Measurements from ENCODE around the gene KLHDC8A. TPM values are rescaled to one million over a fixed set of nuclear protein-coding genes. Genes with fewer than 3 reads are reported as not detected.

Gene KLHDC8A
- total RNA-seq, 1 donor from 2014 or later: not detected

GRCh38 chr1:205374210-205375078, 17.7 kb upstream of the KLHDC8A start:
- H3K9me3 Mint-ChIP-seq (ENCODE audit: unreplicated experiment): peaks cover 5% of the 10 kb centered on the region
- H3K36me3 Mint-ChIP-seq (ENCODE audit: unreplicated experiment): no peaks in the 10 kb centered on the region
- peak overlapping the region; percentile 23 for H3K27ac Mint-ChIP-seq (ENCODE audit: unreplicated experiment)
- peaks cover 14% of the 10 kb centered on the region for H3K27me3 Mint-ChIP-seq (ENCODE audit: unreplicated experiment)
- TF ChIP-seq CTCF (IDR thresholded peaks at IDR 0.05): no peak
- H3K4me1 Mint-ChIP-seq (ENCODE audit: unreplicated experiment): peaks cover 47% of the 10 kb centered on the region
- H3K4me3 Mint-ChIP-seq (ENCODE audit: unreplicated experiment): no peak overlapping the region
- DNase-seq (ENCODE audit: extremely low spot score, unreplicated experiment): no peak

GRCh38 chr1:205373798-205374175, 17.1 kb upstream of the KLHDC8A start:
- H3K27ac Mint-ChIP-seq (ENCODE audit: unreplicated experiment): no peak overlapping the region
- H3K9me3 Mint-ChIP-seq (ENCODE audit: unreplicated experiment): peaks cover 5% of the 10 kb centered on the region
- TF ChIP-seq CTCF (IDR thresholded peaks at IDR 0.05): no peak
- DNase-seq (ENCODE audit: extremely low spot score, unreplicated experiment): no peak
- H3K4me1 Mint-ChIP-seq (ENCODE audit: unreplicated experiment): peaks cover 48% of the 10 kb centered on the region
- H3K4me3 Mint-ChIP-seq (ENCODE audit: unreplicated experiment): no peak overlapping the region
- peaks cover 8% of the 10 kb centered on the region for H3K27me3 Mint-ChIP-seq (ENCODE audit: unreplicated experiment)
- H3K36me3 Mint-ChIP-seq (ENCODE audit: unreplicated experiment): no peaks in the 10 kb centered on the region

- no peak overlapping the region for H3K27ac Mint-ChIP-seq (ENCODE audit: unreplicated experiment)
- no peak for TF ChIP-seq CTCF (IDR thresholded peaks at IDR 0.05)
- H3K4me3 Mint-ChIP-seq (ENCODE audit: unreplicated experiment): no peak overlapping the region
- H3K36me3 Mint-ChIP-seq (ENCODE audit: unreplicated experiment): no peaks in the 10 kb centered on the region
- H3K4me1 Mint-ChIP-seq (ENCODE audit: unreplicated experiment): peaks cover 48% of the 10 kb centered on the region
- DNase-seq (ENCODE audit: extremely low spot score, unreplicated experiment): no peak
- peaks cover 5% of the 10 kb centered on the region for H3K9me3 Mint-ChIP-seq (ENCODE audit: unreplicated experiment)
- H3K27me3 Mint-ChIP-seq (ENCODE audit: unreplicated experiment): peaks cover 5% of the 10 kb centered on the region
Observed at GRCh38 chr1:205373022-205373797, 16.5 kb upstream of the KLHDC8A start.

GRCh38 chr1:205371871-205372660, 15.3 kb upstream of the KLHDC8A start:
- peaks cover 5% of the 10 kb centered on the region for H3K9me3 Mint-ChIP-seq (ENCODE audit: unreplicated experiment)
- H3K36me3 Mint-ChIP-seq (ENCODE audit: unreplicated experiment): no peaks in the 10 kb centered on the region
- no peak for DNase-seq (ENCODE audit: extremely low spot score, unreplicated experiment)
- peak overlapping the region; percentile 68 for H3K27ac Mint-ChIP-seq (ENCODE audit: unreplicated experiment)
- H3K27me3 Mint-ChIP-seq (ENCODE audit: unreplicated experiment): peaks cover 3% of the 10 kb centered on the region
- peaks cover 48% of the 10 kb centered on the region for H3K4me1 Mint-ChIP-seq (ENCODE audit: unreplicated experiment)
- H3K4me3 Mint-ChIP-seq (ENCODE audit: unreplicated experiment): no peak overlapping the region
- TF ChIP-seq CTCF (IDR thresholded peaks at IDR 0.05): no peak

All from osteocyte (in vitro differentiated cells).